Fibroblast of pulmonary artery (primary cell): ENCODE measurements around the gene FOXP4.
A peak's percentile ranks its signal among the peaks of the same experiment; 100 is the strongest.

Experiments
- DNase-seq: peaks from one replicate; pipeline ENCODE4 v3.0.0-alpha.2; 2010; ENCODE audit warnings: low read depth
- H3K4me3 ChIP-seq: replicated peaks from 2 replicates; pipeline ENCODE4 v1.5.1; 2011; ENCODE audit warnings: low read depth, mild to moderate bottlenecking, control low read depth, low read length, moderate library complexity
- CTCF ChIP-seq: IDR thresholded peaks from 2 replicates; pipeline ENCODE4 v1.5.1; 2011; ENCODE audit warnings: mild to moderate bottlenecking, control low read depth, low read length, inconsistent platforms; ENCODE audit errors: missing control alignments

FOXP4 gene

GRCh38 chr6:41559655-41560427 is 13.7 kb downstream of the FOXP4 start:
- H3K4me3 ChIP-seq: no peak overlapping the region
- TF ChIP-seq CTCF: no peak
- DNase-seq: no peak

- TF ChIP-seq CTCF: no peak
- peak overlapping the region; percentile 49 for H3K4me3 ChIP-seq
- no peak for DNase-seq
Observed at GRCh38 chr6:41560431-41561192, 14.4 kb downstream of the FOXP4 start.

GRCh38 chr6:41561416-41561815 is 15.2 kb downstream of the FOXP4 start:
- no peak for TF ChIP-seq CTCF
- DNase-seq: no peak
- no peak overlapping the region for H3K4me3 ChIP-seq

- no peak overlapping the region for H3K4me3 ChIP-seq
- no peak for TF ChIP-seq CTCF
- DNase-seq: no peak
Observed at GRCh38 chr6:41561931-41562911, 16.0 kb downstream of the FOXP4 start.

- no peak overlapping the region for H3K4me3 ChIP-seq
- DNase-seq: no peak
- no peak for TF ChIP-seq CTCF
Observed at GRCh38 chr6:41563060-41563776, 17.0 kb downstream of the FOXP4 start.
